Measurements from ENCODE around the gene SLC49A4.

SLC49A4 gene

DNA sequence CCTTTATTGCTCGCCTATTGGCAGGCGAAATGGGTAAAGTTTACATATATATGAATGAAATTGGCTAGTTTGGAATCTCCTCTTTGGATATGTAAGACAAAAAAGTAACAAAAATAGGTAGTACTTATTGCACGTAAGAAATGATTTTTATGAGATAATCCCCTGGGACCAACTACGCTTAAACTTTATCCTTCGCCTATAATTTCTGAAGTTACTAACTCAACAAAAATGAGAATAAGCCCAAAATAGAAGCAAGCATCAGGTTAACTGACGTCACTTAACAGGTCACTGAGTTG, 438 bp upstream of the SLC49A4 start:
- DNase-seq (ENCODE audit: extremely low spot score): no peak
- CTCF ChIA-PET: interaction anchor here (1.0 to 1.2 kb wide), 3 partner anchors 10 to 233 kb away, joined by 3 to 6 read pairs (median 3); partner anchors contain the start of gene SEMA5B

DNA sequence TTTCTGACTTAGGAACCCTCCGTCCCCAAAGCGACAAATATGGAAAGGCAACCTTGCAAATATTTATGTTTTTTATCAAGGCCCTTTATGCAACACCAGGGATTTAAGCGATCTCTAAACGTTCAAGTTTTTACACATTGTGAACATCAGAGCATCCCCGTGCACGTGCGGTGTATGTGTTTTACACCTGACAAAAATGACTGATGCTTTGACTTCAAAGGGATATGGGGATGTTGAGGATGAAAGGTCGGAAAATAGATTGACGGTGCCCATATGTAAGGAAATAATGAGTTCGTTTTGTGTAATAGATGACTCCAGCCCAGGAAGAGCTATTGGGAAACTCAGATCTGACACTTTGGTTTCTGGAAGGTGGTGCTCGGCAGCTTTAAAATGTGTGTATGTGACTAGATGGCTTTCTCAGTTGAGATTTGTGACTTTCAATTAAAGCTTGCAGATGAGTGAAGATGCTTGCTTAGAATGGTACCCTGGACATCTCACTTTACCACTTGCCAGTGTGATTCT, 866 bp downstream of the SLC49A4 start:
- ChIA-PET CTCF (interaction anchor here (1.4 kb wide), 1 partner anchor 16 kb away, joined by 3 read pairs; no protein-coding TSS in a partner anchor), POLR2A (no interaction called here)
- TF ChIP-seq, protein P1, sequence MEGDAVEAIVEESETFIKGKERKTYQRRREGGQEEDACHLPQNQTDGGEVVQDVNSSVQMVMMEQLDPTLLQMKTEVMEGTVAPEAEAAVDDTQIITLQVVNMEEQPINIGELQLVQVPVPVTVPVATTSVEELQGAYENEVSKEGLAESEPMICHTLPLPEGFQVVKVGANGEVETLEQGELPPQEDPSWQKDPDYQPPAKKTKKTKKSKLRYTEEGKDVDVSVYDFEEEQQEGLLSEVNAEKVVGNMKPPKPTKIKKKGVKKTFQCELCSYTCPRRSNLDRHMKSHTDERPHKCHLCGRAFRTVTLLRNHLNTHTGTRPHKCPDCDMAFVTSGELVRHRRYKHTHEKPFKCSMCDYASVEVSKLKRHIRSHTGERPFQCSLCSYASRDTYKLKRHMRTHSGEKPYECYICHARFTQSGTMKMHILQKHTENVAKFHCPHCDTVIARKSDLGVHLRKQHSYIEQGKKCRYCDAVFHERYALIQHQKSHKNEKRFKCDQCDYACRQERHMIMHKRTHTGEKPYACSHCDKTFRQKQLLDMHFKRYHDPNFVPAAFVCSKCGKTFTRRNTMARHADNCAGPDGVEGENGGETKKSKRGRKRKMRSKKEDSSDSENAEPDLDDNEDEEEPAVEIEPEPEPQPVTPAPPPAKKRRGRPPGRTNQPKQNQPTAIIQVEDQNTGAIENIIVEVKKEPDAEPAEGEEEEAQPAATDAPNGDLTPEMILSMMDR (IDR thresholded peaks at IDR 0.05; ENCODE audit: control extremely low read depth, extremely low read depth, low read depth, missing control alignments): no peak
- no peak for DNase-seq (ENCODE audit: extremely low spot score)

More for the DNA sequence above, 438 bp upstream of the SLC49A4 start:
- POLR2A ChIA-PET: no interaction called here
- TF ChIP-seq, protein P1 (IDR thresholded peaks at IDR 0.05; ENCODE audit: control extremely low read depth, extremely low read depth, low read depth, missing control alignments): no peak

DNA sequence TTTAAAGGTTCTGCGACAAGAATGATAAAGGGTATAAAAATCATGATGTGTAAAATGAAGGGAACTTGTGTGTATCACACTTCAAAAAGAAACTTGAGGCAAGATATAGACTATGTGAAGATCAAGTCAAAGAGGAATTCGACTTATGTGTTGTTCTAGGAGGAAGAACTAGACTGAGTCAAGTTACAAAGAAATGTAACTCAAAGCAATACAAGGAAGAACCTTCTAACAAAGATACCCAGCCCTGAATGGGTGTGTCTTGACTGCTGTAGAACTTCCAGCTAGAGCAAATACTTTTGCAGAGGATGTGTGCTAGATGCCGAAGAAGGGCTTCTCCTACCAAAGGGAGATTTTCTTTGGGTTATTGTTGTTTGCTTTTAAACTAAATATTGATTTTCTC, 2.4 kb downstream of the SLC49A4 start:
- ChIA-PET CTCF (interaction anchor here (0.7 kb wide), 1 partner anchor 42 kb away, joined by 3 read pairs; no protein-coding TSS in a partner anchor), POLR2A (interaction anchor here (0.6 kb wide), 1 partner anchor 110 kb away, joined by 3 read pairs; no protein-coding TSS in a partner anchor)
- TF ChIP-seq, protein P1 (IDR thresholded peaks at IDR 0.05; ENCODE audit: control extremely low read depth, extremely low read depth, low read depth, missing control alignments): no peak
- no peak for DNase-seq (ENCODE audit: extremely low spot score)

DNA sequence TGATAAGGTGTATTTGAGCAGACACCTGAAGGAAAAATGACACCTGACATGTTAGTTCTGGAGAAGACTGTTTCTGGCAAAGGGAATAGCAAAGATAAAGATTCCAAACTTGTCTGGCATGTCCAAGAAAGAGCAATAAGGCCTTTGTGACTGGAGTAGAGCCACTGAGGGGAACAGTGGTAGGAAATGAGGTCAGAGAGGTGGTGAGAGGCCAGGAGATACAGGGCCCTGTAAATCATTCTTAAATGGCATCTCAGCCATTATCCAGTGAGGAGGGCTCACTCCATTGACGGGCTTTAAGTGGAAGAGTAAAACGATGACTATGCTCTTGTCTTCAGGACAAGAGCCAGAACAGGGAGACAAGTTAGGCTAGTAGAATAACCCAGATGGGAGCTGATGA, 4.5 kb downstream of the SLC49A4 start:
- CTCF ChIA-PET: no interaction called here
- no peak for DNase-seq (ENCODE audit: extremely low spot score)
- TF ChIP-seq, protein P1 (IDR thresholded peaks at IDR 0.05; ENCODE audit: control extremely low read depth, extremely low read depth, low read depth, missing control alignments): no peak
- POLR2A ChIA-PET: no interaction called here

DNA sequence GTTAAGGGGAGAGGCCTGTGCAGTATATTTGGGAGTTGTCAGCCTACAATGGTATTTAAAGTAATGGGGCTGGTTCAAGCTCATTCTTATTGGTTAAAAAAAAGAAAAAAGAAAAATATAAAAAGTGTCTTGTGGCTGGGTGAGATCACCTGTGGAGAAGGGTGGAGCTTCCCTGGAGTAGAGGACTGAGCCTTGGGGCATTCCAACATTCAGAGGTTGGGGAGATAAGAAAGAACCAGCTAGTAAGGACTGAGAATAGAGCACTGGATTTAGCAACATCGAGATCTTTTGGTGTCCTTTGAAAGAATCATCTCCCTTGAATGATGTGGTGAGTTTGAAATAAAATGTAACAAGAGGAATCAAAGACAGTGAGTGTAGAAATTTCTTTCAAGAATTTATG, 5.2 kb downstream of the SLC49A4 start:
- CTCF ChIA-PET: interaction anchor here (1.5 kb wide), 1 partner anchor 14 kb away, joined by 4 read pairs; no protein-coding TSS in a partner anchor
- DNase-seq (ENCODE audit: extremely low spot score): no peak
- TF ChIP-seq, protein P1 (IDR thresholded peaks at IDR 0.05; ENCODE audit: control extremely low read depth, extremely low read depth, low read depth, missing control alignments): no peak
- POLR2A ChIA-PET: no interaction called here

DNA sequence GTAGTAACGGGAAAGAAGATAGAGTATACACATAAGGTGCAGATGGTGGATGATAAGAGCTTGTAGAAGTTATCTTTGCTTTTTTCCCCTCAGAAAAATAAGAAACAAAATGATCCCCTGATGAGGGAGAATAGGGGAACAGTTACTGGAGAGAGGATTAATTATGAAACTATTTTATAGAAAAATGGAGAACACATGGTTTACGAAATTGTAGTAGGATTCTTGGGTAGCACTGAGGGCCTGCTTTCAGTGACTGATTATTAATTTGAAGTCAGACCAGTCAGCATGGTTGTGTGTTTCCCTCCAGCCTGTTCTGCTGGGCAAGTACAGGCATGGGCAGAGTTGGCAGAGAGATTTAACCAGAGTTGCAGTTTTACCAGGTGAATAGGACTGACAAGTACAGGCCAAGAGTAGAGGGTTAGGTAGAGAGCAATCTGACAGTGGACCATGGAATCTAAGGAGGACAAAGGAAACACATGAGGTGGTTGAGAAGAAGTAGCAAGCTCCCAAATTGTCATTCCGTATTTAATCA, 5.9 kb downstream of the SLC49A4 start:
- TF ChIP-seq, protein P1 (IDR thresholded peaks at IDR 0.05; ENCODE audit: control extremely low read depth, extremely low read depth, low read depth, missing control alignments): no peak
- CTCF ChIA-PET: interaction anchor here (1.5 kb wide), 1 partner anchor 15 kb away, joined by 4 read pairs; no protein-coding TSS in a partner anchor
- POLR2A ChIA-PET: no interaction called here
- DNase-seq (ENCODE audit: extremely low spot score): no peak
